ENCODE results near the gene CRIP3. TPM values are rescaled to one million over a fixed set of nuclear protein-coding genes. Genes with fewer than 3 reads are reported as not detected.

The CRIP3 gene
- total RNA-seq, 1 donor from 2014 or later = 0.75 TPM

DNA sequence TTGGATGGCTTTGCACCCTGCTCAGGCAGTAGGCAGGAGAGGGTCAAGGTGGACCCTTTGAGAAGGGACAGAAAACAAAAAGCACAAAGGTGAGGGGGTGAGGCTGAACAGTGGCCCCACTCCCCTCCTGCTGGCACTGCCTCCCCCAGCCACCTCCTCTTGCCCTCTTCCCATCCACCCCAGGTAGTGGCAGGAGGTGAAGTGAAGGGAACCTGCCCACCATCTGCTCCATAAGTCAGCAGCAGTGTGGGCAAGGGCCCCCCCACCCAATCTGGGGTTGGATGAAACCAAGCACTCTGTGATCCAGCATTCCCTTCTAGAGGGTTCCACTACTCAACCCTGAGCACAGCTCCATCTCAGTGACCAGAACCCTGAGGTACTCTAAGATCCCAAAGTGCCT lies 36.7 kb downstream of the CRIP3 start:
- Mint-ChIP-seq H3K36me3 (ENCODE audit: low read depth) (no peaks in the 10 kb centered on the region), H3K27me3 (ENCODE audit: low read depth) (peaks cover 52% of the 10 kb centered on the region), H3K9me3 (no peaks in the 10 kb centered on the region), H3K4me1 (ENCODE audit: low read depth) (peaks cover 14% of the 10 kb centered on the region), H3K4me3 (ENCODE audit: low read depth) (no peak overlapping the region), H3K27ac (no peak overlapping the region)
- intact Hi-C loops (cut with micrococcal nuclease) = no loop called here
- no peak for DNase-seq (ENCODE audit: low spot score)

DNA sequence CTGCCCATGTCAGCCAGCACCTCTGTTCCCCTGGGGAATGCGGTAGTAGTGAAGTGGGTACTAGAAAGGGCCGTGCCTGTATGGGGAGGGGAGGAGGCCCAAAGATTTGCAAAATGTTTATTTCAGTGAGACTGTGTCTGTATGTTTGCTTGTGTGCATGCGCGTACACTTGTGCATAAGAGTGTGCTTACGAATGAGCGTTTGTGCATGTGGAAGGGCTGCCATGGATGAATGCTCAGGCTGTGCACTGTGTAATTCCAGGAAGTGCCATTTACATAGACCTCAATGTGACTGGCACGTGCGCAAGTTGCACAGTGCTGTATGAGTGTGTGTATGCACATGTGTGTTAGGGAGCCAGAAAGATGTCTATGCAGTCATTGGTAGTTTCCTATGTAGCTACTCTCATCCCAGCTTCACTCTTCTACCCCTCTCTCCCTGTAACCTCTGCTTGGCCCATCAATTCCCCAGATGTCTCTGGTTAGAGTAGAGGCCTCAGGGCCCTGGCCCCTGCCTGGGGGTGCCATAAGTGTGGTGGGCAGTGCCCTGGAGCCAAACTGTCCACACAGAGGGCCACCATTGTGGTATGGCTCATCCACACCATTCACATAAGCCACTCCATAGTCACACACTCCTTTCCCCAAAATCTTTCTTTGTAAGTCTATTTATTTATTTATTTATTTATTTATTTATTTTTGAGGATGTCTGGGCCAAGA lies 37.4 kb downstream of the CRIP3 start:
- no peaks in the 10 kb centered on the region for H3K9me3 Mint-ChIP-seq
- peaks cover 49% of the 10 kb centered on the region for H3K27me3 Mint-ChIP-seq (ENCODE audit: low read depth)
- H3K27ac Mint-ChIP-seq = no peak overlapping the region
- no peaks in the 10 kb centered on the region for H3K36me3 Mint-ChIP-seq (ENCODE audit: low read depth)
- peaks cover 14% of the 10 kb centered on the region for H3K4me1 Mint-ChIP-seq (ENCODE audit: low read depth)
- intact Hi-C loops (cut with micrococcal nuclease) = no loop called here
- no peak for DNase-seq (ENCODE audit: low spot score)
- no peak overlapping the region for H3K4me3 Mint-ChIP-seq (ENCODE audit: low read depth)

DNA sequence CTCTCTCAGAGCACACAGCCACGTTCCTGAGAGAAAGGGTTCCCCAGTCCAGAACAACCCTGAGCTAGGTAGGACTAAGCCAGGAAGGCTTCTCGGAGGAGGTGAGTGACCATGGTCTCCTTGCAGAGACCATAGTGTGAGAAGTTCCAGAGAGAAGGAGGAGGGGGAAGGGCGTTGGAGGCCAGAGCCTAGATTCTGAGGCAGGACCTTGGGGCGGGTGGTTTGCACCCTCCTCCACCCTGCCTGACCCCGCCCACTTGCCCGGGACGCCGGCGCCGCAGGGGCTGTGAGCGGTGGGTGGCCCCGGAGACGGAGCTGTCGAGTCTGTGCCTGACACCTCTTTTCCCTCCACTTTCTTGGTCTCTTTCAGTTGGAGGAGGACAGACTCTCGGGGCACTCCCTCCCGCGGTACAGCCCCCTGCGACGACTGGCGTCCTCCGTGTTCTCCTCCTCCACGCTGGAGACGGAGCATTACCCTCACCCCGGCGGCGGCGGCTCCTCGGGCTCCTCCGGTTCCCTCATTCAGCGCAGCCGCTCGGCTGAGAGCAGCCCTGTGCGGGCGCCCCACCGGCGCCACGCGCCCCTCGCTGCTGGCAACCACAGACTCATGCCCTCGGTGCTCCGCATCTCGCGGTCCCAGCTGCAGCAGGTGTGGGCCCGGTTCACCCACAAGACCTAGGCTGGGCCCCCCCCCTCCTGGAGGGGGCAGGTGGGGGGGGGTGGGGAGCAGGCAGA lies 39.2 kb downstream of the CRIP3 start:
- H3K27ac Mint-ChIP-seq = no peak overlapping the region
- DNase-seq (ENCODE audit: low spot score) = peak; percentile 20
- H3K4me1 Mint-ChIP-seq (ENCODE audit: low read depth) = peaks cover 9% of the 10 kb centered on the region
- no peaks in the 10 kb centered on the region for H3K9me3 Mint-ChIP-seq
- intact Hi-C loops (cut with micrococcal nuclease) = no loop called here
- H3K27me3 Mint-ChIP-seq (ENCODE audit: low read depth) = peaks cover 41% of the 10 kb centered on the region
- H3K4me3 Mint-ChIP-seq (ENCODE audit: low read depth) = peak overlapping the region; percentile 66
- no peaks in the 10 kb centered on the region for H3K36me3 Mint-ChIP-seq (ENCODE audit: low read depth)

DNA sequence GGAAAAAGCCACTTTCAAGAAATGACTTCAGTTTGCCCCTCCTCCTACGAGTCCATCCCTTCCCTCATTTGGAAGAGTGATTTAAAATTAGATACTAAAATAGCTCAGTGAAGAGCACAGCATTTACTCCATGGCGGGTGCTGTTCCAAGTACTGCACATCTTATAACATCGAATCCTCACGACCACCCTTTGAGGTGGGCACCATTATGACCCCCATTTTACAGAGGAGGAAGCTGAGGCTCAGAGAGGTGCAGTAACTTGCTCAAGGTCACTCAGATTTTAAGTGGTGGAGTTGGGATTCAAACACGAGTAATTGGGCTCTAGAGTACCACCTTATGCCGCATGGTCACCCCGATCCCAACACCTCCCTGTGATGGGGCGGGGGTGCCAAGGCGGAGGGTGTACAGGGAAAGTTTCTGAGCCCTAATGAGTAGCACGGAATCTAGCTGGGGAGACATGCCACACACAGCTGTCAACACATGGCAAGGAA lies 39.8 kb downstream of the CRIP3 start:
- peaks cover 4% of the 10 kb centered on the region for H3K4me1 Mint-ChIP-seq (ENCODE audit: low read depth)
- intact Hi-C loops (cut with micrococcal nuclease) = no loop called here
- no peak overlapping the region for H3K27ac Mint-ChIP-seq
- peaks cover 35% of the 10 kb centered on the region for H3K27me3 Mint-ChIP-seq (ENCODE audit: low read depth)
- H3K9me3 Mint-ChIP-seq = no peaks in the 10 kb centered on the region
- H3K4me3 Mint-ChIP-seq (ENCODE audit: low read depth) = peak overlapping the region; percentile 66
- no peak for DNase-seq (ENCODE audit: low spot score)
- no peaks in the 10 kb centered on the region for H3K36me3 Mint-ChIP-seq (ENCODE audit: low read depth)

DNA sequence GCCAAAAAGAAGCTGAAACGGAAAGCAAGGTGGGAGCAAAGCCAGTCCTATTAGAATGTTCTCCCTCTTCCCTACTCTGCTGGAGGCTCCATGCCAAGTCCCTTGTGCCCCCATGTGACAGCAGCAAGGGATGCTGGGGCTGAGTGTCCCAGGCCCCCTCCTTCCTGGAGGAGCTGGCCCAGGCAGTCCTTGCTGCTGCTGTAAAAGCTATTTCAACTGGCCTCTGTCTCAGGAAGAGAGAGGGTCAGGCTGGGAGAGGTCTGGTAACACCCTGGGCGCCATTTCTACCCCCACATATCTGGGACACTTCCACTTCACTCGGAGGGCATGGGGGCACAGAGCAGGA lies 40.3 kb downstream of the CRIP3 start:
- H3K27me3 Mint-ChIP-seq (ENCODE audit: low read depth) = peaks cover 30% of the 10 kb centered on the region
- H3K4me3 Mint-ChIP-seq (ENCODE audit: low read depth) = no peak overlapping the region
- H3K4me1 Mint-ChIP-seq (ENCODE audit: low read depth) = peaks cover 4% of the 10 kb centered on the region
- H3K36me3 Mint-ChIP-seq (ENCODE audit: low read depth) = no peaks in the 10 kb centered on the region
- no peaks in the 10 kb centered on the region for H3K9me3 Mint-ChIP-seq
- intact Hi-C loops (cut with micrococcal nuclease) = no loop called here
- no peak for DNase-seq (ENCODE audit: low spot score)
- H3K27ac Mint-ChIP-seq = no peak overlapping the region

DNA sequence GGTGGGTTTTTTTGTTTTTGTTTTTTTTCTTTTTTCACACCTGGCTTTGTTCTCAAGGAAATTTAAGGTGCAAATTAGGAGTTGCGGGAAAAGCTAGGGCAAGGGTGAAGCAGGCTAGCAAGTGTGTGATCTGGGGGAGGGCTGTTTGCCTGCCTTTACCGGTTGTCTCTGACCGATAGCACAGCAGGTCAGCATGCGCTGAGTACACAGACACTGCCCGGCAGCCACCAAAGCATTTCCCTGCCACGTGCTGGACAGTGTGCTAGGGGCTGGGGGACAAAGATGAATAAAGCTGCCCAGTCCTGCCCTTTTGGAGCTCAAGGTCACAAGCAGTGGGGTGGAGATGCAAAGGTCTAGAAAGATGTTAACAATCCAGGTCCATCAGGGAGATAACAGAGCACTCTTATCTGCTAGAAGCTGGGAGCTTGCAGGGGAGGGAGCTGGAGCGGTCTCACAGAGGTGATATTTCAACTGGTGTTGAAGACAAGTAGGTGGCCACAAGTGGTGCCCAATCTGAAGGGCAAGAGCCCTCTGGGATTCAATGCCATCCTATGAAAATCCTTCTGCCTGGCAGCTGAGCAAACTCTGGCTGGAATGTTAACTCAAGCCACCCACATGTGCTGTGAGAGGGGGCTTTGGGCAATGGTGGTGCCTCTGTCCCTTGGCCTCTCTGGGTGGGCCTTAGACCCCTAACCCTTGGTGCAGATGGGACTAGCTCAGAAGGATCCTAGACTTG lies 40.8 kb downstream of the CRIP3 start:
- no peak for DNase-seq (ENCODE audit: low spot score)
- Mint-ChIP-seq H3K4me3 (ENCODE audit: low read depth) (no peak overlapping the region), H3K36me3 (ENCODE audit: low read depth) (no peaks in the 10 kb centered on the region), H3K4me1 (ENCODE audit: low read depth) (peaks cover 4% of the 10 kb centered on the region), H3K27me3 (ENCODE audit: low read depth) (peaks cover 25% of the 10 kb centered on the region), H3K27ac (no peak overlapping the region), H3K9me3 (no peaks in the 10 kb centered on the region)
- intact Hi-C loops (cut with micrococcal nuclease) = no loop called here

DNA sequence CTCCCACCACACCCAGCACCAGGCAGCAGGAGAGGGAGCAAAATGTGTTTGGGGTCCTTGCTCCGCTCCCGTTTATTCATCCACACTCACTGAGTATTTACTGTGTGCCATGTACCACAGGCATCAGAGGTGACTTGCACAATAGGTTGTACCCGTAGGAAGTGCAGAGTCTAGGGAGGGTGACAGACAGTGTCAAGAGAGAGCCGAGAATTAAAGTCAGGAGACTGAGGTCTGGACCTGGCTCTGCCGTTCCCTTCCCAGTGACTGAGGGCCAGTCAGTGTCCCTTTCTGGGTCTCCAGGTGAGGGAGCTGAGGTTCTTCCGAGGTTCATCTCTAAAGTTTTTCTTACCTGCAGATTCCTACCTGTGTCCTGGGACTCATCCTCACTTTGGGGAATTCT lies 43.1 kb downstream of the CRIP3 start:
- Mint-ChIP-seq H3K4me3 (ENCODE audit: low read depth) (no peak overlapping the region), H3K36me3 (ENCODE audit: low read depth) (no peaks in the 10 kb centered on the region), H3K27me3 (ENCODE audit: low read depth) (peaks cover 16% of the 10 kb centered on the region), H3K9me3 (no peaks in the 10 kb centered on the region), H3K27ac (no peak overlapping the region), H3K4me1 (ENCODE audit: low read depth) (peaks cover 4% of the 10 kb centered on the region)
- no peak for DNase-seq (ENCODE audit: low spot score)
- intact Hi-C loops (cut with micrococcal nuclease) = no loop called here

DNA sequence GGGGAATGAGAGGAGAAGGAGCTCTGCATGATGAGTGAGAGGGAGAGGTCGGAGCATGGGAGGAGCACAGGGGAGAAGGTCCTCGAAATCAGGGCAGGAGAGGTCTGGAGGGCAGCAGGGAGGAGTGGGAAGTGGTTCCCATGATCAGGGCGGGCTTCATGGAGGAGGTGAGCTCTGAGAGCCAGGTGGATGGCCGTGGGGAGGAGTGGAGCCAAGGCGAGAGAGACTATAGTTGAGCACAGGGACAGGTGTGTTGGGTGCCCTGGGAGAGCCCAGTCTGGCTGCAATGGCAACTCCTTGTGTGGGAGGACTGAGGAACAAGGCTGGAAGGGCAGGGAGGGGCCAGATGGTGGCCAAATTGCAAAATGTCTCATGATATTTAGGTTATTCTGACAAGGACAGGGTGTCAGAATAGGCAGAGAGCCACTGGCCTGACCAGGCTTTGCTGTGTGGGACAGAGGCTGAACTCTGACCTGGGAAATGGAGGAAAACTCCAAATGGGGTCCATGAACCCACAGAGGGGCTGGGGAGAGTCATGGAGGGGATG lies 44.0 kb downstream of the CRIP3 start:
- DNase-seq (ENCODE audit: low spot score) = no peak
- no peaks in the 10 kb centered on the region for H3K36me3 Mint-ChIP-seq (ENCODE audit: low read depth)
- no peak overlapping the region for H3K27ac Mint-ChIP-seq
- peaks cover 11% of the 10 kb centered on the region for H3K27me3 Mint-ChIP-seq (ENCODE audit: low read depth)
- intact Hi-C loops (cut with micrococcal nuclease) = loop anchor here (5.0 kb wide), 1 partner anchor 133 kb away; no protein-coding TSS in a partner anchor
- no peaks in the 10 kb centered on the region for H3K9me3 Mint-ChIP-seq
- no peak overlapping the region for H3K4me3 Mint-ChIP-seq (ENCODE audit: low read depth)
- peaks cover 4% of the 10 kb centered on the region for H3K4me1 Mint-ChIP-seq (ENCODE audit: low read depth)

DNA sequence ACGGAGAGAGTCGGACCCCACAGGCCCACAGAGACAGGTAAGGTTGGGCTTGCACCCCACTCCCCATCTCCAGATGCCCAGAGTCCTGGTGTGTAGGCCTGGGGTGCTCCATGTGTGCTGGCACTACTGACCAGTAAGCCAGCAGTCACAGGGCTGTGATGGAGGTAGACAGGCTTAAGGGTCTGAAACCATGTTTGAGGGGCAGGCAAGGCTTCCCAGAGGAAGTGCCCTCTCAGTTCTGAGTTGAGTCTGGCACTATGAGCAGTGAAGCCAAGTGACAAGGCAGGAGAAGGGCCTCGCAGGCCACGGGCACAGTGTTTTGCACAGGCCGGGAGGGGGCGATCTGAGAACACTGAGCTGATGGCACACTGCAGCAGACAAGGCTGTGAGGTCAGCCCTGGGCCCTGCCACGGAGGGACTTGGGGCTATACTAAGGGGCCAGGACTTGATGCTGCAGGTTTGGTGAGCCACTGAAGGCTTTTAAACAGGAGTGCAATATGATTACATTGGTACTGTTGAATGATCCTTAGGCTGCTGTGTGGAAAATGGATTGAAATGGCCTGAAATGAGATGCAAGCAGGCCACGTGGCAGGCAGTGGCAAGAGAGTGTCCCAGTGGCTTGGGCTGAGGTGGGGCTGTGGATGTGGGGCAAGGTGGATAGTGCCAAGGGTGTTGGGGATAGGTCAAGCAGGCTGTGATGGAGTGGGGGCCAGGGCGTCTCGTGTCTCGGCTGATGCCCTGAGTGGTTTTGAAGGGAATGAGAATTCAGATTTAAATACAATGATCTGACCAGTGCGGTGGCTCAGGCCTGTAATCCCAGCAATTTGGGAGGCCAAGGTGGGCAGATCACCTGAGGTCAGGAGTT lies 45.1 kb downstream of the CRIP3 start:
- intact Hi-C loops (cut with micrococcal nuclease) = loop anchor here (1.0 to 5.0 kb wide), 2 partner anchors 134 to 243 kb away; no protein-coding TSS in a partner anchor
- Mint-ChIP-seq H3K4me3 (ENCODE audit: low read depth) (no peak overlapping the region), H3K36me3 (ENCODE audit: low read depth) (no peaks in the 10 kb centered on the region), H3K27me3 (ENCODE audit: low read depth) (peaks cover 4% of the 10 kb centered on the region), H3K9me3 (no peaks in the 10 kb centered on the region), H3K27ac (no peak overlapping the region), H3K4me1 (ENCODE audit: low read depth) (no peaks in the 10 kb centered on the region)
- peak; percentile 60 for DNase-seq (ENCODE audit: low spot score)

DNA sequence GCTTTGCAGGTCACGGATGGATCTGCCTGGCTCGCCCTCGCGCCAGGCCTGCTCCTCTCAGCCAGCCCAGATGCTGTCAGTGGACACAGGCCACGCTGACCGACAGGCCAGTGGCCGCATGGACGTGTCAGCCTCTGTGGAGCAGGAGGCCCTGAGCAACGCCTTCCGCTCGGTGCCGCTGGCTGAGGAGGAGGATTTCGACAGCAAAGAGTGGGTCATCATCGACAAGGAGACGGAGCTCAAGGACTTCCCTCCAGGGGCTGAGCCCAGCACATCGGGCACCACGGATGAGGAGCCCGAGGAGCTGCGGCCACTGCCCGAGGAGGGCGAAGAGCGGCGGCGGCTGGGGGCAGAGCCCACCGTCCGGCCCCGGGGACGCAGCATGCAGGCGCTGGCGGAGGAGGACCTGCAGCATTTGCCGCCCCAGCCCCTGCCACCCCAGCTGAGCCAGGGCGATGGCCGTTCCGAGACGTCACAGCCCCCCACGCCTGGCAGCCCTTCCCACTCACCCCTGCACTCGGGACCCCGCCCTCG lies 45.8 kb downstream of the CRIP3 start:
- intact Hi-C loops (cut with micrococcal nuclease) = loop anchor here (1.0 to 5.0 kb wide), 2 partner anchors 134 to 243 kb away; no protein-coding TSS in a partner anchor
- peaks cover 2% of the 10 kb centered on the region for H3K4me1 Mint-ChIP-seq (ENCODE audit: low read depth)
- no peak overlapping the region for H3K27ac Mint-ChIP-seq
- DNase-seq (ENCODE audit: low spot score) = no peak
- peaks cover 4% of the 10 kb centered on the region for H3K27me3 Mint-ChIP-seq (ENCODE audit: low read depth)
- no peaks in the 10 kb centered on the region for H3K9me3 Mint-ChIP-seq
- H3K4me3 Mint-ChIP-seq (ENCODE audit: low read depth) = no peak overlapping the region
- no peaks in the 10 kb centered on the region for H3K36me3 Mint-ChIP-seq (ENCODE audit: low read depth)

DNA sequence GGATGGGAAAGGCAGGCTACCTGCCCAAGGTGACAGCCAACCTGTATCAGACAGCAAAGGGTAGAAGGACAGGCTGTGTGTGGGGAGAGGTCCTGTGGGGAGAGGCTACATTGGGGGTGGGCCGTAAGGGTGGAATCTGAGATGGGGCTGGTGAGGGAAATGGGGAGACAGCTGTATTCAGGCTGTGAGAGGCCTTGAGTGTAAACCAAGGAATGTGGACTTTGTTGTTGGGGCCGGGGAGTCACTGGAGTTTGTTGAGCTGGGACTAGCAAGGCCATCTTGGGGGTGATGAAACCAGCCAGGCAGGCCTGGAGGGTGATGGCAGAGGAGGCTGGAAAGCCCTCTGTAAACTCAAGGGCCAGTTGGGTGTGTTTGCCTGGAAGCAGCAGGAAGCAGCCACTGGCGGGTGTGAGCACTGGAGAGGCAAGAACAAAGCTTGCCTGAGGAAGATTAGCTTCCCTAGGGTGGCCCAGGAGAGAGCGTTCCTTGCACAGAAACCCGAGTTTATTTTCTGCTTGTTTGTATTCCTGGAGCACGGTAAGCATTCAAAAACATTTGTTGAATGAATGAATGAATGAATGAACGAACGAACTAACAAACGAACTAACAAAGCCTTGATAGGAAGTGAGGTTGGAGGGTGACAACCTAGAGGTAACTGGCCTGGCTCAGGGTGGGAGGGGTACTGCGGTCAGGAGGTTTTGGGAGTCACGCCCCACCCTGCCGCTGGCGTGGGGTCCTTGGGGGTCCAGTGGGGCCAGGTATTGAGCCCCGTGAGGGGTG lies 46.4 kb downstream of the CRIP3 start:
- intact Hi-C loops (cut with micrococcal nuclease) = loop anchor here (5.0 kb wide), 1 partner anchor 135 kb away; no protein-coding TSS in a partner anchor
- no peak for DNase-seq (ENCODE audit: low spot score)
- H3K4me1 Mint-ChIP-seq (ENCODE audit: low read depth) = peaks cover 9% of the 10 kb centered on the region
- H3K9me3 Mint-ChIP-seq = no peaks in the 10 kb centered on the region
- H3K36me3 Mint-ChIP-seq (ENCODE audit: low read depth) = no peaks in the 10 kb centered on the region
- no peak overlapping the region for H3K4me3 Mint-ChIP-seq (ENCODE audit: low read depth)
- peaks cover under 1% of the 10 kb centered on the region for H3K27me3 Mint-ChIP-seq (ENCODE audit: low read depth)
- no peak overlapping the region for H3K27ac Mint-ChIP-seq

All from activated T-helper 2 cell treated with anti-CD3 and anti-CD28 coated beads, Interferon-gamma antibody, Interleukin-2, Interleukin-4, amounts not matched to agents 10 μg/mL and 5 μg/mL and 100 μg/mL, durations not matched to agents 14 hours and 24 hours and 36 hours (primary cell).